Mesothelial cell of epicardium (in vitro differentiated cells): ENCODE data around the gene SPIRE1. TPM values are rescaled to one million over a fixed set of nuclear protein-coding genes. Genes with fewer than 3 reads are reported as not detected.

Experiments used
- DNase-seq, 2 experiments: peaks; one replicate each; pipeline ENCODE4 v3.0.0; 2021; ENCODE audit warnings: low spot score in 2 of 2; ENCODE audit not compliant: unreplicated experiment in 2 of 2
- H3K27ac Mint-ChIP-seq: 2 replicates; pipeline ENCODE4 v1.8.0; 2021; ENCODE audit warnings: mixed read lengths
- H3K27me3 Mint-ChIP-seq: 2 replicates; pipeline ENCODE4 v1.8.0; 2021; ENCODE audit warnings: low read depth, mixed read lengths
- H3K36me3 Mint-ChIP-seq: 2 replicates; pipeline ENCODE4 v1.8.0; 2021; ENCODE audit warnings: mixed read lengths
- H3K4me1 Mint-ChIP-seq: 2 replicates; pipeline ENCODE4 v1.8.0; 2021; ENCODE audit warnings: mixed read lengths
- H3K4me3 Mint-ChIP-seq: 2 replicates; pipeline ENCODE4 v1.8.0; 2021; ENCODE audit warnings: mild to moderate bottlenecking, moderate library complexity, mixed read lengths
- H3K9me3 Mint-ChIP-seq: 2 replicates; pipeline ENCODE4 v1.8.0; 2021; ENCODE audit warnings: mixed read lengths
- CTCF ChIP-seq: fragments of 200-600 bp; sonication (generic); IDR thresholded peaks from one replicate; pipeline ENCODE4 v1.5.0; 2021; ENCODE audit warnings: antibody characterized with exemption; ENCODE audit not compliant: unreplicated experiment
- total RNA-seq: library from RNA; stranded (reverse); gene quantifications from 3 replicates; pipeline ENCODE4 v1.2.1, GENCODE V29; 2021

Gene SPIRE1
- total RNA-seq, 1 donor from 2014 or later: 24.2 TPM

GRCh38 chr18:12433829-12434540 is 223.9 kb downstream of the SPIRE1 start:
- no peaks in the 10 kb centered on the region for H3K27me3 Mint-ChIP-seq
- no peak for TF ChIP-seq CTCF
- H3K4me3 Mint-ChIP-seq: no peak overlapping the region
- H3K9me3 Mint-ChIP-seq: no peaks in the 10 kb centered on the region
- no peak overlapping the region for H3K27ac Mint-ChIP-seq
- no peaks in the 10 kb centered on the region for H3K4me1 Mint-ChIP-seq
- H3K36me3 Mint-ChIP-seq: peaks cover 28% of the 10 kb centered on the region
- DNase-seq: no peak

- no peaks in the 10 kb centered on the region for H3K27me3 Mint-ChIP-seq
- TF ChIP-seq CTCF: no peak
- no peak for DNase-seq
- no peak overlapping the region for H3K4me3 Mint-ChIP-seq
- no peak overlapping the region for H3K27ac Mint-ChIP-seq
- H3K36me3 Mint-ChIP-seq: peaks cover 21% of the 10 kb centered on the region
- no peaks in the 10 kb centered on the region for H3K4me1 Mint-ChIP-seq
- no peaks in the 10 kb centered on the region for H3K9me3 Mint-ChIP-seq
Observed at GRCh38 chr18:12432881-12433280, 225.0 kb downstream of the SPIRE1 start.

- Mint-ChIP-seq H3K9me3 (no peaks in the 10 kb centered on the region), H3K36me3 (peaks cover 22% of the 10 kb centered on the region), H3K27ac (no peak overlapping the region), H3K4me3 (no peak overlapping the region), H3K4me1 (no peaks in the 10 kb centered on the region), H3K27me3 (no peaks in the 10 kb centered on the region)
- TF ChIP-seq CTCF: no peak
- no peak for DNase-seq
Observed at GRCh38 chr18:12432196-12432595, 225.7 kb downstream of the SPIRE1 start.

GRCh38 chr18:12431561-12431960 is 226.3 kb downstream of the SPIRE1 start:
- Mint-ChIP-seq H3K4me3 (no peak overlapping the region), H3K4me1 (no peaks in the 10 kb centered on the region), H3K27me3 (no peaks in the 10 kb centered on the region), H3K36me3 (peaks cover 25% of the 10 kb centered on the region), H3K27ac (no peak overlapping the region), H3K9me3 (no peaks in the 10 kb centered on the region)
- no peak for DNase-seq
- no peak for TF ChIP-seq CTCF

- Mint-ChIP-seq H3K9me3 (no peaks in the 10 kb centered on the region), H3K27ac (no peak overlapping the region), H3K4me1 (no peaks in the 10 kb centered on the region), H3K27me3 (no peaks in the 10 kb centered on the region), H3K4me3 (no peak overlapping the region), H3K36me3 (peaks cover 19% of the 10 kb centered on the region)
- TF ChIP-seq CTCF: no peak
- no peak for DNase-seq
Observed at GRCh38 chr18:12430137-12430990, 227.5 kb downstream of the SPIRE1 start.
